ENCODE results near the gene TRPM3.

Gene TRPM3

GRCh38 chr9:70485273-70485858 is 636.1 kb downstream of the TRPM3 start:
- Histone ChIP-seq H3K18ac (ENCODE audit: low read length) (no peak overlapping the region), H4K12ac (ENCODE audit: low read depth, low read length) (no peak overlapping the region), H3K14ac (ENCODE audit: low read length) (no peak overlapping the region), H3K23ac (ENCODE audit: low read length) (no peak overlapping the region), H2AFZ (ENCODE audit: insufficient read depth, low read length, poor library complexity) (no peak overlapping the region), H3K9me3 (ENCODE audit: insufficient read depth, low read depth, low read length) (no peaks in the 10 kb centered on the region), H3K4me3 (ENCODE audit: low read depth, low read length) (no peak overlapping the region), H2AK5ac (ENCODE audit: low read length) (no peak overlapping the region), H3K79me2 (ENCODE audit: control insufficient read depth, insufficient read depth, low read length, poor library complexity) (no peaks in the 10 kb centered on the region), H3K4me1 (ENCODE audit: control insufficient read depth in 1 of 2, insufficient read depth in 2 of 2, low read length in 2 of 2) (no peaks in the 10 kb centered on the region), H2BK12ac (ENCODE audit: low read length) (no peak overlapping the region), H3K27me3 (ENCODE audit: insufficient read depth, low read length) (no peaks in the 10 kb centered on the region), H3K4ac (ENCODE audit: low read depth, low read length) (no peak overlapping the region), H3K9ac (ENCODE audit: low read length) (no peak overlapping the region), H2BK5ac (ENCODE audit: low read depth, low read length, poor library complexity) (no peak overlapping the region), H3K4me2 (ENCODE audit: low read length) (no peak overlapping the region), H3K36me3 (ENCODE audit: control insufficient read depth in 1 of 2, insufficient read depth in 2 of 2, low read length in 2 of 2) (no peaks in the 10 kb centered on the region), H3K27ac (ENCODE audit: low read depth, low read length) (no peak overlapping the region), H4K91ac (ENCODE audit: low read depth, low read length) (no peak overlapping the region), H3K79me1 (ENCODE audit: low read length) (no peaks in the 10 kb centered on the region), H4K8ac (ENCODE audit: low read depth, low read length) (no peak overlapping the region), H2BK120ac (ENCODE audit: insufficient read depth, low read length, poor library complexity) (no peak overlapping the region)
- no CpG with 5 or more reads among the region's 5 CpGs for WGBS (ENCODE audit: extremely low coverage, insufficient coverage, insufficient read length)
- DNase-seq: no peak

GRCh38 chr9:70484232-70485130 is 636.9 kb downstream of the TRPM3 start:
- no peaks in the 10 kb centered on the region for H3K36me3 ChIP-seq (ENCODE audit: control insufficient read depth in 1 of 2, insufficient read depth in 2 of 2, low read length in 2 of 2)
- H3K23ac ChIP-seq (ENCODE audit: low read length): no peak overlapping the region
- H2BK5ac ChIP-seq (ENCODE audit: low read depth, low read length, poor library complexity): no peak overlapping the region
- no peak overlapping the region for H2AFZ ChIP-seq (ENCODE audit: insufficient read depth, low read length, poor library complexity)
- H2BK120ac ChIP-seq (ENCODE audit: insufficient read depth, low read length, poor library complexity): no peak overlapping the region
- no peak overlapping the region for H3K4me3 ChIP-seq (ENCODE audit: low read depth, low read length)
- H3K4ac ChIP-seq (ENCODE audit: low read depth, low read length): no peak overlapping the region
- no peak overlapping the region for H4K91ac ChIP-seq (ENCODE audit: low read depth, low read length)
- H3K79me1 ChIP-seq (ENCODE audit: low read length): no peaks in the 10 kb centered on the region
- no peaks in the 10 kb centered on the region for H3K4me1 ChIP-seq (ENCODE audit: control insufficient read depth in 1 of 2, insufficient read depth in 2 of 2, low read length in 2 of 2)
- peak; percentile 37 to 79 for DNase-seq
- H4K8ac ChIP-seq (ENCODE audit: low read depth, low read length): no peak overlapping the region
- no CpG with 5 or more reads among the region's 8 CpGs for WGBS (ENCODE audit: extremely low coverage, insufficient coverage, insufficient read length)
- no peak overlapping the region for H3K27ac ChIP-seq (ENCODE audit: low read depth, low read length)
- no peak overlapping the region for H4K12ac ChIP-seq (ENCODE audit: low read depth, low read length)
- H3K14ac ChIP-seq (ENCODE audit: low read length): no peak overlapping the region
- H3K27me3 ChIP-seq (ENCODE audit: insufficient read depth, low read length): no peaks in the 10 kb centered on the region
- H3K18ac ChIP-seq (ENCODE audit: low read length): no peak overlapping the region
- no peak overlapping the region for H3K9ac ChIP-seq (ENCODE audit: low read length)
- H2BK12ac ChIP-seq (ENCODE audit: low read length): no peak overlapping the region
- no peaks in the 10 kb centered on the region for H3K79me2 ChIP-seq (ENCODE audit: control insufficient read depth, insufficient read depth, low read length, poor library complexity)
- no peak overlapping the region for H3K4me2 ChIP-seq (ENCODE audit: low read length)
- no peak overlapping the region for H2AK5ac ChIP-seq (ENCODE audit: low read length)
- no peaks in the 10 kb centered on the region for H3K9me3 ChIP-seq (ENCODE audit: insufficient read depth, low read depth, low read length)

- H2AFZ ChIP-seq (ENCODE audit: insufficient read depth, low read length, poor library complexity): no peak overlapping the region
- no peak overlapping the region for H3K23ac ChIP-seq (ENCODE audit: low read length)
- H3K79me2 ChIP-seq (ENCODE audit: control insufficient read depth, insufficient read depth, low read length, poor library complexity): no peaks in the 10 kb centered on the region
- no peaks in the 10 kb centered on the region for H3K79me1 ChIP-seq (ENCODE audit: low read length)
- no peak overlapping the region for H2BK120ac ChIP-seq (ENCODE audit: insufficient read depth, low read length, poor library complexity)
- H4K8ac ChIP-seq (ENCODE audit: low read depth, low read length): no peak overlapping the region
- no peak overlapping the region for H2BK5ac ChIP-seq (ENCODE audit: low read depth, low read length, poor library complexity)
- no peaks in the 10 kb centered on the region for H3K4me1 ChIP-seq (ENCODE audit: control insufficient read depth in 1 of 2, insufficient read depth in 2 of 2, low read length in 2 of 2)
- H4K12ac ChIP-seq (ENCODE audit: low read depth, low read length): no peak overlapping the region
- no CpG with 5 or more reads among the region's 1 CpG for WGBS (ENCODE audit: extremely low coverage, insufficient coverage, insufficient read length)
- no peak overlapping the region for H4K91ac ChIP-seq (ENCODE audit: low read depth, low read length)
- no peaks in the 10 kb centered on the region for H3K9me3 ChIP-seq (ENCODE audit: insufficient read depth, low read depth, low read length)
- H3K4me2 ChIP-seq (ENCODE audit: low read length): no peak overlapping the region
- no peak overlapping the region for H3K18ac ChIP-seq (ENCODE audit: low read length)
- no peak overlapping the region for H3K14ac ChIP-seq (ENCODE audit: low read length)
- H3K36me3 ChIP-seq (ENCODE audit: control insufficient read depth in 1 of 2, insufficient read depth in 2 of 2, low read length in 2 of 2): no peaks in the 10 kb centered on the region
- no peak overlapping the region for H3K4me3 ChIP-seq (ENCODE audit: low read depth, low read length)
- no peak for DNase-seq
- H3K4ac ChIP-seq (ENCODE audit: low read depth, low read length): no peak overlapping the region
- H3K9ac ChIP-seq (ENCODE audit: low read length): no peak overlapping the region
- no peak overlapping the region for H2BK12ac ChIP-seq (ENCODE audit: low read length)
- H3K27ac ChIP-seq (ENCODE audit: low read depth, low read length): no peak overlapping the region
- no peak overlapping the region for H2AK5ac ChIP-seq (ENCODE audit: low read length)
- H3K27me3 ChIP-seq (ENCODE audit: insufficient read depth, low read length): no peaks in the 10 kb centered on the region
Measured at GRCh38 chr9:70481471-70481870, 640.0 kb downstream of the TRPM3 start.

- Histone ChIP-seq H2AFZ (ENCODE audit: insufficient read depth, low read length, poor library complexity) (no peak overlapping the region), H4K12ac (ENCODE audit: low read depth, low read length) (no peak overlapping the region), H3K79me1 (ENCODE audit: low read length) (no peaks in the 10 kb centered on the region), H2BK12ac (ENCODE audit: low read length) (no peak overlapping the region), H3K18ac (ENCODE audit: low read length) (no peak overlapping the region), H2BK120ac (ENCODE audit: insufficient read depth, low read length, poor library complexity) (no peak overlapping the region), H3K4me3 (ENCODE audit: low read depth, low read length) (no peak overlapping the region), H3K9me3 (ENCODE audit: insufficient read depth, low read depth, low read length) (no peaks in the 10 kb centered on the region), H3K4me1 (ENCODE audit: control insufficient read depth in 1 of 2, insufficient read depth in 2 of 2, low read length in 2 of 2) (no peaks in the 10 kb centered on the region), H3K36me3 (ENCODE audit: control insufficient read depth in 1 of 2, insufficient read depth in 2 of 2, low read length in 2 of 2) (no peaks in the 10 kb centered on the region), H3K27me3 (ENCODE audit: insufficient read depth, low read length) (no peaks in the 10 kb centered on the region), H4K8ac (ENCODE audit: low read depth, low read length) (no peak overlapping the region), H3K4ac (ENCODE audit: low read depth, low read length) (no peak overlapping the region), H2BK5ac (ENCODE audit: low read depth, low read length, poor library complexity) (no peak overlapping the region), H3K4me2 (ENCODE audit: low read length) (no peak overlapping the region), H3K27ac (ENCODE audit: low read depth, low read length) (no peak overlapping the region), H3K9ac (ENCODE audit: low read length) (no peak overlapping the region), H2AK5ac (ENCODE audit: low read length) (no peak overlapping the region), H3K23ac (ENCODE audit: low read length) (no peak overlapping the region), H4K91ac (ENCODE audit: low read depth, low read length) (no peak overlapping the region), H3K79me2 (ENCODE audit: control insufficient read depth, insufficient read depth, low read length, poor library complexity) (no peaks in the 10 kb centered on the region), H3K14ac (ENCODE audit: low read length) (no peak overlapping the region)
- peak in 1 of 2 donors; percentile 17 for DNase-seq
- WGBS (ENCODE audit: extremely low coverage, insufficient coverage, insufficient read length): no CpG with 5 or more reads among the region's 15 CpGs
Measured at GRCh38 chr9:70480405-70480980, 640.9 kb downstream of the TRPM3 start.
